OCI-LY7 (cell line): ENCODE results near the gene LY6G5C. TPM values are rescaled to one million over a fixed set of nuclear protein-coding genes. Genes with fewer than 3 reads are reported as not detected.
A peak's percentile ranks its signal among the peaks of the same experiment; 100 is the strongest.

ENCODE experiments used
- BruUV-seq: library from RNA; stranded (reverse); fragments of 400-500 nt; replicated peaks from 2 replicates; lab custom pipeline; 2021; lab: Mats Ljungman, UMichigan
- CTCF ChIA-PET: fragments of 300-600 bp; sonication (Branson Sonifier 250); formaldehyde crosslinking; loops from one replicate; lab custom pipeline; 2022; ENCODE audit warnings: antibody characterized with exemption; ENCODE audit not compliant: unreplicated experiment; lab: Charles Lee
- POLR2A ChIA-PET: fragments of 300-600 bp; sonication (Branson Sonifier 250); formaldehyde crosslinking; loops from one replicate; lab custom pipeline; 2022; ENCODE audit warnings: antibody characterized with exemption; lab: Charles Lee
- DNase-seq: peaks from one replicate; pipeline ENCODE4 v3.0.0-alpha.2; 2015; ENCODE audit warnings: low spot score
- H2AFZ ChIP-seq: fragments of 200-600 bp; sonication (generic), shearing (Covaris generic); 2 replicates; pipeline ENCODE4 v1.6.1; 2014; ENCODE audit warnings: mild to moderate bottlenecking, antibody characterized with exemption, low read length, moderate library complexity
- H3K27ac ChIP-seq: fragments of 200-600 bp; sonication (generic); 2 replicates; pipeline ENCODE4 v1.5.1; 2014; ENCODE audit warnings: mixed run types, low read depth, mild to moderate bottlenecking, moderate library complexity, low read length, inconsistent platforms; ENCODE audit not compliant: poor library complexity, severe bottlenecking
- H3K36me3 ChIP-seq: fragments of 200-600 bp; sonication (generic); 2 replicates; pipeline ENCODE4 v1.6.1; 2014; ENCODE audit warnings: mild to moderate bottlenecking, antibody characterized with exemption, low read length, moderate library complexity, mixed read lengths; ENCODE audit not compliant: insufficient read depth
- H3K4me1 ChIP-seq: fragments of 200-600 bp; sonication (generic); 2 replicates; pipeline ENCODE4 v1.5.1; 2014; ENCODE audit warnings: mild to moderate bottlenecking, low read length; ENCODE audit not compliant: insufficient read depth, poor library complexity, severe bottlenecking
- H3K4me2 ChIP-seq: fragments of 200-600 bp; sonication (generic); 2 replicates; pipeline ENCODE4 v1.6.1; 2014; ENCODE audit warnings: mild to moderate bottlenecking, low read length
- H3K4me3 ChIP-seq: fragments of 200-600 bp; sonication (generic); 2 replicates; pipeline ENCODE4 v1.5.1; 2014; ENCODE audit warnings: mild to moderate bottlenecking, low read depth, low read length; ENCODE audit not compliant: poor library complexity, severe bottlenecking
- H3K79me2 ChIP-seq: fragments of 200-600 bp; sonication (generic); 2 replicates; pipeline ENCODE4 v1.6.1; 2016; ENCODE audit warnings: low read depth, mild to moderate bottlenecking, low read length, moderate library complexity, mixed read lengths; ENCODE audit not compliant: insufficient read depth
- H3K9me2 ChIP-seq: fragments of 200-600 bp; sonication (generic); 2 replicates; pipeline ENCODE4 v1.6.1; 2016; ENCODE audit warnings: mild to moderate bottlenecking, low read length, mixed read lengths; ENCODE audit not compliant: insufficient read depth
- H3K9me3 ChIP-seq: fragments of 200-600 bp; sonication (generic); 2 replicates; pipeline ENCODE4 v1.6.1; 2014; ENCODE audit warnings: mild to moderate bottlenecking, mixed run types, low read length, mixed read lengths
- H4K20me1 ChIP-seq: fragments of 200-600 bp; sonication (generic); 2 replicates; pipeline ENCODE4 v1.6.1; 2014; ENCODE audit warnings: mild to moderate bottlenecking, antibody characterized with exemption, low read length, moderate library complexity, mixed read lengths; ENCODE audit not compliant: insufficient read depth
- EZH2phosphoT487 ChIP-seq: fragments of 200-600 bp; sonication (generic); IDR thresholded peaks from 2 replicates; pipeline ENCODE4 v1.6.1; 2018; ENCODE audit warnings: low read depth, borderline replicate concordance, mild to moderate bottlenecking, mixed run types, antibody characterized with exemption, low read length, moderate library complexity, mixed read lengths
- intact Hi-C: fragments of 100-400 bp; cut with micrococcal nuclease; formaldehyde crosslinking; loops from one replicate; pipeline ENCODE4 v1.10.0; 2022; ENCODE audit not compliant: unreplicated experiment
- total RNA-seq, 2 experiments: library from RNA; depleted of rRNA in 1 of 2; stranded (reverse); fragments of >200 nt in 1 of 2; shearing (Covaris generic) in 1 of 2; gene quantifications; 2 replicates each; pipeline ENCODE4 v1.2.3, GENCODE V29; 2014 to 2022
- TF ChIP-seq, protein P1 (sequence below): fragments of 200-600 bp; sonication (generic); conservative IDR thresholded peaks from 2 replicates; pipeline ENCODE4 v1.5.1; 2014; ENCODE audit warnings: mild to moderate bottlenecking, antibody characterized with exemption, low read length, moderate library complexity, mixed read lengths

The LY6G5C gene
- total RNA-seq, 2 experiments from 2014 or later = 1.8 to 3.5 TPM

DNA sequence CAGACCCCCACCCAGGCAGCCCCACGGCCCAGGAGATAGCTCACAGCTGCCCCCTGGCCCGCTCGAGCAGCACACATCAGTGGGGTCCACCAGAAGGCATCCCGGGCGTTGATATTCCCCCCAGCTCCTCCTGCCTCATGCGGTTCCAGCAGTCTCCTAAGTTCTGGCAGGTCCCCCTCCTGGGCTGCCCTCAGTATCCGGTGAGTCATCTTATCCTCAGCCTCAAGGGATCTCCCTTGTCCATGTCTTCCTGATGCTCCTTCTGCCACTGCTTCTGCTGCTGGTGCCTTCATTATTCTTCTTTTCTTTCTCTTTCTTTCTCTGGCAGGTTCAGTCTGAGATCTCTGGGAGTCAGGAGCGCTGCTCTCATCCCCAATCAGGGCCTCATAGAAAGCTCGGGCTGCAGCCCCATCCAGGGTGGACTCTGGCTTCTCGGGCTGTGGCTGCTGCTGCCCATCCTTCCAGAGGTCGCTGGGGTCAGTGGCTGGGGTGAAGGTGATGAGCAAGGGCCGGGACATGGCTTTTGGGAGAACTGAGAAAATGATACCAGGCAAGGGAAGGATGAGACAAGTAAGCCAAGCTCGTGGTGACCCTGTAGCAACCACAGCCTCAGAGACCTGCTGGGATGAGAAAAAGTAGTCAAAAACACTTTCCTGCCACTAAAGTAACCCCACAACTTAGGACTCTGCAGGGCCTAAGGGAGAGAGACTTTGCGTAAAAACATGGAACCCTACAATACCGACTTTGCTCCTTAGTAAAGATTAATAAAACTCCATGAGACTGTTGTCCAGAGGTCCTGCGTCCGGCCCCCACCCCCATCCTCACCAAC is 16.7 kb downstream of the LY6G5C start:
- Histone ChIP-seq H4K20me1 (0 out of 2 replicates have a peak, but pooled peaks cover 3% of the 10 kb centered on the region), H2AFZ (peak overlapping the region; percentile 2; the same call in 1 of the 2 replicates), H3K27ac (peak overlapping the region; percentile 90), H3K4me3 (peak overlapping the region; percentile 99), H3K9me2 (no peaks in the 10 kb centered on the region), H3K4me2 (peak overlapping the region; percentile 97), H3K4me1 (peaks cover 53% of the 10 kb centered on the region), H3K9me3 (no peaks in the 10 kb centered on the region), H3K36me3 (peaks cover 60% of the 10 kb centered on the region), H3K79me2 (peaks cover 62% of the 10 kb centered on the region)
- ChIA-PET CTCF (interaction anchor here (0.7 kb wide), 1 partner anchor 238 kb away, joined by 3 read pairs; no protein-coding TSS in a partner anchor), POLR2A (interaction anchor here (0.6 to 2.0 kb wide), 12 partner anchors 9 to 294 kb away, joined by 3 to 10 read pairs (median 4); partner anchors contain the start of genes APOM, HSPA1B, LSM2 and NEU1)
- peak; percentile 19 for DNase-seq
- BruUV-seq = TSS peak; percentile 81
- intact Hi-C loops = loop anchor here (2.0 kb wide), 1 partner anchor 171 kb away; no protein-coding TSS in a partner anchor
- TF ChIP-seq EZH2phosphoT487 = no peak
- TF ChIP-seq, protein P1, sequence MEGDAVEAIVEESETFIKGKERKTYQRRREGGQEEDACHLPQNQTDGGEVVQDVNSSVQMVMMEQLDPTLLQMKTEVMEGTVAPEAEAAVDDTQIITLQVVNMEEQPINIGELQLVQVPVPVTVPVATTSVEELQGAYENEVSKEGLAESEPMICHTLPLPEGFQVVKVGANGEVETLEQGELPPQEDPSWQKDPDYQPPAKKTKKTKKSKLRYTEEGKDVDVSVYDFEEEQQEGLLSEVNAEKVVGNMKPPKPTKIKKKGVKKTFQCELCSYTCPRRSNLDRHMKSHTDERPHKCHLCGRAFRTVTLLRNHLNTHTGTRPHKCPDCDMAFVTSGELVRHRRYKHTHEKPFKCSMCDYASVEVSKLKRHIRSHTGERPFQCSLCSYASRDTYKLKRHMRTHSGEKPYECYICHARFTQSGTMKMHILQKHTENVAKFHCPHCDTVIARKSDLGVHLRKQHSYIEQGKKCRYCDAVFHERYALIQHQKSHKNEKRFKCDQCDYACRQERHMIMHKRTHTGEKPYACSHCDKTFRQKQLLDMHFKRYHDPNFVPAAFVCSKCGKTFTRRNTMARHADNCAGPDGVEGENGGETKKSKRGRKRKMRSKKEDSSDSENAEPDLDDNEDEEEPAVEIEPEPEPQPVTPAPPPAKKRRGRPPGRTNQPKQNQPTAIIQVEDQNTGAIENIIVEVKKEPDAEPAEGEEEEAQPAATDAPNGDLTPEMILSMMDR = peak; percentile 53

DNA sequence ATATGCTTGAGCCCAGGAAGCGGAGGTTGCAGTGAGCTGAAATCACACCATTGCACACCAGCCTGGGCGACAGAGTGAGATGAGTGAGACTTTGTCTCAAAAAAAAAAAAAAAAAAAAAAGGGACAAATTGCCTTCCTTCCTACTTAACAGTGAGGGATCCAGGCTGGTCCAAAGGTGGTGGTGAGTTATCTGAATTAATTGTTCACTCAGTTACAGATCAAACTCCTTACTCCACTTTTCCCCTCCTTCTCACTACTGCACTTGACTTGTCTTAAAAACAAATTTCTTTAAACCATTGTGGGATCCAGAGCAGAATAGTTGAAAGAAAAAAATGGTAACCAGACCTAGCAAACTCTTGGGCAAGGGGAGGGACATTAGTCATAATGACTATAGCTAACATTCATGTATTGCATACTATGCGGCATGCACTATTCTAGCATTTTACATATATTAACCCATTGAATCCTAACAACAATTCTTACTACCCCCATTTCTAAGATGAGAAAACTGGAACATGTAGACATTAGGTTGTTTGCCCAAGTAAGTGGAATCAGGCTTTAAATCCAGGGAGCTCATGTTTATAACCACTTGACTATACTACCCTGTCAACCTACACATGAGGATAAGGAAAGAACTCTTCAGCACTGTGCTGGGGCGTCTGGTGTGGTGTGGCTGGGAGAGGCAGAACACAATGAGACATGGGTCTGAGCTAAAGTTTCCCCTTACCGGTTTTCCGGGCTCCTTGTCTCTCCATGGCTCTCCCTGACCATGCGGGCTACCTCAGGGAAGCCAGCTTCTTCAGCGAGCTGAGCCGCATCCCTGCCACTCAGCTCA is 17.5 kb downstream of the LY6G5C start:
- Histone ChIP-seq H2AFZ (no peak overlapping the region), H3K36me3 (peaks cover 52% of the 10 kb centered on the region), H3K4me1 (peaks cover 61% of the 10 kb centered on the region), H3K9me3 (no peaks in the 10 kb centered on the region), H3K4me2 (peak overlapping the region; percentile 97), H3K79me2 (peaks cover 57% of the 10 kb centered on the region), H3K9me2 (no peaks in the 10 kb centered on the region), H3K4me3 (peak overlapping the region; percentile 99), H4K20me1 (0 out of 2 replicates have a peak, but pooled peaks cover 3% of the 10 kb centered on the region), H3K27ac (peak overlapping the region; percentile 90)
- intact Hi-C loops = no loop called here
- DNase-seq = no peak
- ChIA-PET POLR2A (interaction anchor here (0.6 to 2.0 kb wide), 11 partner anchors 10 to 261 kb away, joined by 3 to 10 read pairs (median 4); partner anchors contain the start of gene HSPA1B), CTCF (no interaction called here)
- no peak for TF ChIP-seq EZH2phosphoT487
- TF ChIP-seq, protein P1 = no peak
- no TSS peak for BruUV-seq
